Measurements from ENCODE around the gene BMP6. TPM values are rescaled to one million over a fixed set of nuclear protein-coding genes. Genes with fewer than 3 reads are reported as not detected.

BMP6 gene
- total and polyA plus RNA-seq, 2 donors (not counting 3 experiments of a cell fraction or from before 2014, with no cell fraction given): 221 to 276 TPM

DNA sequence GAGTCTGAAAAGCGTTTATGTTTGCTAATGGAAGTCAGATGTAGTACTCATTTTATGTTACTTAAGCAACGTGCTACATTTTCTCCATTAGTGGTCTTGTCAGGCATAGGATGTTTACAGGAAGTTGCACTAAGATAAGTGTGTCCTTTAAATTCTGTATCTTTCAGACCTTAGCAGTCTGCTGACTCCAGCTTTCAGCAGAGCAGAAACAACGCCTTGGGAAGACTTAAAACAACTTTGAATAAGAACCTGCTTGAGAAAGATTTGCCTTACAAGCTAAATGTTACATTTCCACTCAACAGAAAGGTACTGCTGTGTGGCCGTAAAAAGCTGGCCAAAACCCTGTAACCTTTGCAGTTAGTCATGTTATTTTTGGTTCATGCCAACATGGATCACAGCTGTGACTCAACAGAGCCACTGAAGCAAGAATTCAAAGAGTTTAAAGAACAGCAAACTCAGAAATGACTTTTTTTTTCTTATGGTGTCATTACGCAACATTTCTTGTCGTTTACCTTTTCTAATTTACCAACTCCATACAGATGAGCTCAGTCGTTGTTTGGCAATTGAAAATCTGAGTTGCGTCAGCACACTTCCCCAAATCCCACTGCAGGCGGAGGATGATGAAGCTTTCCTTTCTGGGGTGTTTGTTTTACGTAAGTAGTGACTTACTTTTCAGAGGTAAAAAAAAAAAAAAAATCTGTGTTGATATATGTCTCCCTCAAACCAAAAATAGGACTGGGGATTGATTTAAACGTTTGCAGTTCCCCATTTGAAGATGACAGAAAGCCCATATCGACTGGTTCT, 27.9 kb upstream of the BMP6 start:
- Histone ChIP-seq H3K27ac (ENCODE audit: insufficient read depth, low read depth, low read length) (peak overlapping the region; percentile 59), H3K27me3 (ENCODE audit: control insufficient read depth in 2 of 2, insufficient read depth in 2 of 2, low read length in 2 of 2) (no peaks in the 10 kb centered on the region), H3K9me1 (replicated peaks; ENCODE audit: control insufficient read depth, extremely low read depth, insufficient read depth, low read length) (no peaks in the 10 kb centered on the region), H3K9me3 (replicated peaks; ENCODE audit: control insufficient read depth, insufficient read depth, low read length) (no peaks in the 10 kb centered on the region), H2AFZ (ENCODE audit: low read depth, low read length) (peak overlapping the region; percentile 61), H3K4me1 (ENCODE audit: control insufficient read depth, extremely low read depth, insufficient read depth, low read length) (peaks cover 16% of the 10 kb centered on the region), H3K9ac (replicated peaks; ENCODE audit: extremely low read depth, insufficient read depth, low read length) (peak overlapping the region; percentile 53), H3K4me2 (ENCODE audit: insufficient read depth, low read length) (peak overlapping the region; percentile 82), H3K4me3 (replicated peaks in 1 of 3; ENCODE audit: insufficient read depth in 1 of 3, low read depth in 1 of 3, low read length in 3 of 3) (peak overlapping the region in 1 of 3 experiments; percentile 43), H3K79me2 (ENCODE audit: control insufficient read depth, insufficient read depth, low read length) (no peaks in the 10 kb centered on the region), H3K36me3 (ENCODE audit: control insufficient read depth in 2 of 2, extremely low read depth in 1 of 2, insufficient read depth in 2 of 2, low read length in 2 of 2) (no peaks in the 10 kb centered on the region), H4K20me1 (replicated peaks; ENCODE audit: control insufficient read depth, extremely low read depth, insufficient read depth, low read length) (no peaks in the 10 kb centered on the region)
- TF ChIP-seq JUN (IDR thresholded peaks at IDR 0.05; ENCODE audit: borderline replicate concordance, insufficient read depth, insufficient read length, low read depth): peak; percentile 52
- no peak for TF ChIP-seq POLR2AphosphoS5 (IDR thresholded peaks at IDR 0.05; ENCODE audit: insufficient read depth, low read depth, low read length)
- peak; percentile 63 for TF ChIP-seq FOS (IDR thresholded peaks at IDR 0.05; ENCODE audit: borderline replicate concordance, insufficient read depth, low read length)
- TF ChIP-seq GATA2 (IDR thresholded peaks at IDR 0.05; ENCODE audit: insufficient read depth, insufficient read length, low read depth, low read length): peak; percentile 63
- intact Hi-C loops (cut with micrococcal nuclease): no loop called here
- dilution Hi-C loops (cut with MboI; ENCODE audit: extremely low pct_ligation_motif_present, low sequenced_read_pairs): no loop called here
- POLR2A ChIA-PET: no interaction called here
- peak; percentile 90 for DNase-seq (ENCODE audit: low read depth, low spot score)
- CTCF ChIA-PET: interaction anchor here (0.6 to 1.4 kb wide), 5 partner anchors 19 to 521 kb away, joined by 3 to 10 read pairs (median 4); no protein-coding TSS in a partner anchor
- peak; percentile 93 for FAIRE-seq
- TSS peak; percentile 62 for BruUV-seq (replicated peaks)

DNA sequence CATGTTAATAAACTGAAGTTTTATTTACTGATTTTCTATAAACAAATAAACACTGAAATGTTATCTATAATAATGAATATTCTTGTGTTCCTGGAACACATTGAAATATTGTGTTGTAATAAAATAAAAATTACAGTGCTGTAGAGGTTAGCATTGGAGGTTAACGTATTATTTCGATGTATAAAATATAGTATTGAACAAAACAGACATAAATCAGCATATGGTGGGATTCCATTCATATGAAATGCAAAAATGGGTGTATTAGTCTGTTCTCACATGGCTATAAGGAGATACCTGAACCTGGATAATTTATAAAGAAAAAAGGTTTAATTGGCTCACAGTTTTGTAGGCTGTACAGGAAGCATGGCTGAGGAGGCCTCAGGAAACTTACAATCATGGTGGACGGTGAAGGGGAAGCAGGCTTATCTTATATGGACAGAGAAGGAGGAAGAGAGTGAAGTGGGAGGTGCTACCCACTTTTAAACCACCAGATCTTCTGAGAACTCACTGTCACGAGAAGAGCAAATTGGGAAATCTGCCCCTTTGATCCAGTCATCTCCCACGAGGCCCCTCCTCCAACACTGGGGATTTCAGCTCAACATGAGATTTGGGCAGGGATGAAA, 24.6 kb upstream of the BMP6 start:
- Histone ChIP-seq H3K27me3 (ENCODE audit: control insufficient read depth in 2 of 2, insufficient read depth in 2 of 2, low read length in 2 of 2) (no peaks in the 10 kb centered on the region), H3K4me2 (ENCODE audit: insufficient read depth, low read length) (no peak overlapping the region), H3K4me3 (replicated peaks in 1 of 3; ENCODE audit: insufficient read depth in 1 of 3, low read depth in 1 of 3, low read length in 3 of 3) (no peak overlapping the region), H4K20me1 (replicated peaks; ENCODE audit: control insufficient read depth, extremely low read depth, insufficient read depth, low read length) (no peaks in the 10 kb centered on the region), H3K27ac (ENCODE audit: insufficient read depth, low read depth, low read length) (no peak overlapping the region), H3K9ac (replicated peaks; ENCODE audit: extremely low read depth, insufficient read depth, low read length) (no peak overlapping the region), H3K4me1 (ENCODE audit: control insufficient read depth, extremely low read depth, insufficient read depth, low read length) (peaks cover 16% of the 10 kb centered on the region), H2AFZ (ENCODE audit: low read depth, low read length) (peak overlapping the region; percentile 31), H3K9me1 (replicated peaks; ENCODE audit: control insufficient read depth, extremely low read depth, insufficient read depth, low read length) (no peaks in the 10 kb centered on the region), H3K79me2 (ENCODE audit: control insufficient read depth, insufficient read depth, low read length) (no peaks in the 10 kb centered on the region), H3K9me3 (replicated peaks; ENCODE audit: control insufficient read depth, insufficient read depth, low read length) (no peaks in the 10 kb centered on the region), H3K36me3 (ENCODE audit: control insufficient read depth in 2 of 2, extremely low read depth in 1 of 2, insufficient read depth in 2 of 2, low read length in 2 of 2) (no peaks in the 10 kb centered on the region)
- FAIRE-seq (no peak), DNase-seq (ENCODE audit: low read depth, low spot score) (no peak)
- ChIA-PET CTCF (no interaction called here), POLR2A (no interaction called here)
- BruUV-seq (replicated peaks): no TSS peak
- TF ChIP-seq FOS (IDR thresholded peaks at IDR 0.05; ENCODE audit: borderline replicate concordance, insufficient read depth, low read length): no peak
- TF ChIP-seq MYC (IDR thresholded peaks at IDR 0.05; ENCODE audit: low read depth, low read length): no peak
- TF ChIP-seq GATA2 (IDR thresholded peaks at IDR 0.05; ENCODE audit: insufficient read depth, insufficient read length, low read depth, low read length): no peak
- TF ChIP-seq POLR2AphosphoS5 (IDR thresholded peaks at IDR 0.05; ENCODE audit: insufficient read depth, low read depth, low read length): no peak
- TF ChIP-seq, protein P1, sequence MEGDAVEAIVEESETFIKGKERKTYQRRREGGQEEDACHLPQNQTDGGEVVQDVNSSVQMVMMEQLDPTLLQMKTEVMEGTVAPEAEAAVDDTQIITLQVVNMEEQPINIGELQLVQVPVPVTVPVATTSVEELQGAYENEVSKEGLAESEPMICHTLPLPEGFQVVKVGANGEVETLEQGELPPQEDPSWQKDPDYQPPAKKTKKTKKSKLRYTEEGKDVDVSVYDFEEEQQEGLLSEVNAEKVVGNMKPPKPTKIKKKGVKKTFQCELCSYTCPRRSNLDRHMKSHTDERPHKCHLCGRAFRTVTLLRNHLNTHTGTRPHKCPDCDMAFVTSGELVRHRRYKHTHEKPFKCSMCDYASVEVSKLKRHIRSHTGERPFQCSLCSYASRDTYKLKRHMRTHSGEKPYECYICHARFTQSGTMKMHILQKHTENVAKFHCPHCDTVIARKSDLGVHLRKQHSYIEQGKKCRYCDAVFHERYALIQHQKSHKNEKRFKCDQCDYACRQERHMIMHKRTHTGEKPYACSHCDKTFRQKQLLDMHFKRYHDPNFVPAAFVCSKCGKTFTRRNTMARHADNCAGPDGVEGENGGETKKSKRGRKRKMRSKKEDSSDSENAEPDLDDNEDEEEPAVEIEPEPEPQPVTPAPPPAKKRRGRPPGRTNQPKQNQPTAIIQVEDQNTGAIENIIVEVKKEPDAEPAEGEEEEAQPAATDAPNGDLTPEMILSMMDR (IDR thresholded peaks at IDR 0.05; ENCODE audit: extremely low read depth in 1 of 2, insufficient read depth in 1 of 2, low read depth in 1 of 2, low read length in 2 of 2): no peak
- TF ChIP-seq, protein P2, sequence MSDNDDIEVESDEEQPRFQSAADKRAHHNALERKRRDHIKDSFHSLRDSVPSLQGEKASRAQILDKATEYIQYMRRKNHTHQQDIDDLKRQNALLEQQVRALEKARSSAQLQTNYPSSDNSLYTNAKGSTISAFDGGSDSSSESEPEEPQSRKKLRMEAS (IDR thresholded peaks at IDR 0.05; ENCODE audit: insufficient read depth, insufficient read length): no peak
- TF ChIP-seq JUN (IDR thresholded peaks at IDR 0.05; ENCODE audit: borderline replicate concordance, insufficient read depth, insufficient read length, low read depth): no peak
- no peak for TF ChIP-seq POLR2A (IDR thresholded peaks at IDR 0.05; ENCODE audit: low read depth, low read length)
- no peak for TF ChIP-seq EZH2 (IDR thresholded peaks at IDR 0.05; ENCODE audit: borderline replicate concordance, low read depth, low read length, severe bottlenecking)
- intact Hi-C loops (cut with micrococcal nuclease) (no loop called here), dilution Hi-C loops (cut with MboI; ENCODE audit: extremely low pct_ligation_motif_present, low sequenced_read_pairs) (no loop called here)

Measured in endothelial cell of umbilical vein (primary cell).